NCI-H446 (cell line): ENCODE results near the gene CDADC1.
"Not testable (repeated sequence)": the region's sequence is repeated elsewhere in the genome, so short reads cannot be mapped to it uniquely, and the experiment has no call there.

Experiments
- DNase-seq, 2 experiments: peaks; one replicate each; lab custom pipeline; 2025; lab: John Stamatoyannopoulos, UW

Gene CDADC1

GRCh38 chr13:49315756-49316482, 68.2 kb downstream of the CDADC1 start:
- DNase-seq, result no peak

DNA sequence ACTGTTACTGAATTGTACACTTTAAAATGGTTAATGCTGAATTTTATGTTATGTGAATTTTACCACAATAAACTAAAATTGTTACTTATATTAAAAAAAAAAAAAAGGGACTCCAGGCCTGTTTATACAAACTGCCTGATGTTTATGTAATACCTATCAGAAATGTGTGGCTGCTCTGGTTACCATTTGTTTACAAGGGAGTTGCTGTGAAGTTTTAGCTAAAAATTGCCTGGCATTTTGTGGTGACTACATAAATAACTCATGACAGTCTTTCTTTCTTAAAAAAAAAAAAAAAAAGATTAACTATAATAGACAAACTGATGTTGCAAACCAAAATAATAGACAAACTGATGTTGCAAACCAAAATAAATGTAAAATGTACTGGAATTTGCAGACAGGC, 71.8 kb downstream of the CDADC1 start:
- DNase-seq, result no peak

- no peak for DNase-seq
Observed at GRCh38 chr13:49319951-49320350, 72.2 kb downstream of the CDADC1 start.

DNA sequence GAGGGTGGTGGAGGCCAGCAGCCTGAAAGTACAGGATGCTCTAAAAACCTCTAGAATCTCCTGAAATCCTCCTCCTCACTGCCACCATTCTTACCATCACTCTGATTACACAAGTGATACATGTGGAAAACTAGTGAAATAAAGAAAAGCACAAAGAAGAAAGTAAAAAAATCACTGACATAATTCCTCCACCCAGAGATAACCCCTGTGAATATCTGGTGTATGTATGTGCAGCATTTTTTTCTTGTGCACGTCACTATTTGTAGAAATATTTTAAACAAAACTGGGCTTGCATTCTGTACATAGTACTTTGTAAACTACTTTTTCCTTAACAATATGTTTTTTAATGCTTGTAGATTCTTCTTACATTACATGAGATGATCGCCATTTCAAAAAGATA, 73.2 kb downstream of the CDADC1 start:
- DNase-seq, result no peak

DNA sequence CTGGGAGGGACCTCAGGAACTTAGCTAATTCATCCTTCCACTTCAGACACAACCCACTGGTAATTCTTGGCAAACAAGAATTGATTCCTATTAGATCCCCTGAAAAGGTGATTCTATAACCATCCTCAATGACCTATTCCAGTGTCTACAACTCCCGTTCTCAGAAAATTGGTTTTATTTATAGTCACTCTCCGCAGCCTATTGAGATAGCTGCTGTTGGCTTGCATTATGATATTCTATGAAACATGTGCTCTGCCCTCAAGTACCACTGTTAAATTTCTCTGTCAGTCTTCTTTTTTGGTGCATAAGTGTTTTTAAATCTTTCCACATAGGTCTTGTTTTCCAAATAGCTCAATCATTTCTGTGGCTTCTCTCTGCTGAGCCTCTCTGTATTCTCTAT, 75.0 kb downstream of the CDADC1 start:
- DNase-seq, result no peak

GRCh38 chr13:49323344-49323743, 75.6 kb downstream of the CDADC1 start:
- no peak for DNase-seq

DNA sequence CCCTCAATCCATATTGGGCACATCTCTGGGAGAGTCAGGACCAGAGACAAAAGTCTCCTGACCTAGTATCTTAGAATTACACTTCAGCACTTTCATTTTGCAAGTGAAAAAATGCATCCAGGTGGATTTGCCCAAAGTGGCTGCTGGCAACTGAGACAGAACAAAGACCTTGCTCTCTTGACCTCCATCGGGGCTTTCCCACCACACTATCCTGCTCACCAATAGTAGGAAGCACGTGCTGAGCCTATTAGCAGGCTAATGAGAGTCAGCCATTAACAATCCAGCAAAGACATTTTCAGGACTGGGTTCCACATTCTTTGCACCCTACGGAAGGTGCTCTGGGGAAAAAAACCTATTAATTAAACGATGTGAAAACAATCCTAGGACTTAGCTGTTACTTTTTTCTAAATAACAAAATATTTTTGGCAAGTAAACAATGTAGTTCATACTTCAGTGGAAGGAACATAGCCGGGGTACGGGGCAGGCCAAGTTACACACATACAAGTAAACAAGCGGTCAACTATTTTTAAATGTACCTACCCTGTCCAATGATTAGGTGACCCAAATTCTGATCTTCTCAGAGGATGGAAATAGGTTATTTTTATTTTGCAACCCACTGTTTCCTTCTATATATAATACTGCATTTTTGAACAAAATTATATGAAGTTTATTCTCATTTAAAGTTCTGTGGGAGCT, 78.6 kb downstream of the CDADC1 start:
- DNase-seq, result no peak

DNA sequence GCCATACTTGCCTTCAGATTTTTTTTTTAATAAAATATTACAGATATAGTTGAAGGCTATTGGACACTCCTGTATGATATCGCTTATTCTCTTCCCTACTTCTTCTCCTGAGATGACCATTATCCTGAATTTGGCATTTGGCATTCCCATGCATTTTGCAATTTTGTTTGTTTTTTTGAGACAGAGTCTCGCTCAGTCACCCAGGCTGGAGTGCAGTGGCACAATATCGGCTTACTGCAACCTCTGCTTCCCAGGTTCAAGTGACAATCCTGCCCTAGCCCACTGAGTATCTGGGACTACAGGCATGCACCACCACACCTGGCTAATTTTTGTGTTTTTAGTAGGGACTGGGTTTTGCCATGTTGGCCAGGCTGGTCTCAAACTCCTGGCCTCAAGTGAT, 79.4 kb downstream of the CDADC1 start:
- not testable (repeated sequence) for DNase-seq

DNA sequence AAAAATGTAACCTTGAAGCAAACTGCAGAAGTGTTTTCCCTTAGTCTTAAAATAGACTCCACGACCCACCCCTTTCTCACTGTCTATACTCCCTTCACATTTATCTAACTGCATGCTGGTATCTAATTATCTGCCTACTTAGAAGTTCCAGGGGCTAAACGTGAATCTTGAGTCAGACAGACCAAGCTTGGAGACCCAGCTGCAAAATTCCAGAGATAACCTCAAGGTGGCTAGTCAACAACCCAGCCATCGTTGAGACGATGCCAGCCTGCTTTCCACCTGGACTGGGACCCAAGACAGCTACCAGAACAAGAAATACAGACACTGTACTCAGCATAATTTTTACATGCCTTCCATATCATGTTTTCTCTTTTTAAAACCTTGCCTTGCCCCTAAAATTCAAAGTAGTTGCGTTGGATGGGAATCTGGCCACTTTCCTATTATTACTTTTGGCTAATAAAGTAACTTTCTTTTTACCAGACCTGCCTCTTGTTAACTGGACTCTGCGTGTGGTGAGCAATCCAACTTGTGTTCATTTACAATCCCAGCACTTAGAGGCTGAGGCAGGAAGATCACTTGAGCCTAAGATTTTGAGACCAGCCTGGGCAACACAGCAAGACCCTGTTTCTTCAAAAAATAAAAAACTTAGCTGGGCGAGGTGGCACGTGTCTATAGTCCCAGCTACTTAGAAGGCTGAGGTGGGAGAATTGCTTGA, 82.3 kb downstream of the CDADC1 start:
- DNase-seq, result no peak

- DNase-seq, result no peak
Observed at GRCh38 chr13:49330546-49330864, 82.8 kb downstream of the CDADC1 start.

- DNase-seq, result no peak
Observed at GRCh38 chr13:49336655-49337054, 88.9 kb downstream of the CDADC1 start.

DNA sequence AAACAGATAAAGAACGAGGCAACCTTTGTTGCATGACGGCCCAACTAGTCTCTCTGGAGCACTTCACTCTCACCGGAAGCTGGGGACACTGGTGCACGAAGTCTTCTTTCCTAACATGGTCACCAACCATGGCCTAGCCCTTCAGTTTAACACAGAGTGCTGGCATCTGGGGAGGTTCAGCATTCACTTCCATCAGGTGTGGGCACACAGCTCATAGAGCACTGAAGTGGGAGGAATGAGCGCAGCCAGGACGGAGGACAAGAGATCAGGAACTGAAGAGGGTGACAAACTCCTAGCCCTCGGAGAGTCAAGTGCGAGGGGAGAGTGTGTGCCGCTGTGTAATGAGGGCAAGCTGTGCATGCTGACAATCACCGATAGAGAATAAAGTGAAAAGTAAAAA, 92.4 kb downstream of the CDADC1 start:
- no peak for DNase-seq

GRCh38 chr13:49341517-49341916, 93.8 kb downstream of the CDADC1 start:
- DNase-seq, result no peak

- DNase-seq, result no peak
Observed at GRCh38 chr13:49341941-49342340, 94.2 kb downstream of the CDADC1 start.

DNA sequence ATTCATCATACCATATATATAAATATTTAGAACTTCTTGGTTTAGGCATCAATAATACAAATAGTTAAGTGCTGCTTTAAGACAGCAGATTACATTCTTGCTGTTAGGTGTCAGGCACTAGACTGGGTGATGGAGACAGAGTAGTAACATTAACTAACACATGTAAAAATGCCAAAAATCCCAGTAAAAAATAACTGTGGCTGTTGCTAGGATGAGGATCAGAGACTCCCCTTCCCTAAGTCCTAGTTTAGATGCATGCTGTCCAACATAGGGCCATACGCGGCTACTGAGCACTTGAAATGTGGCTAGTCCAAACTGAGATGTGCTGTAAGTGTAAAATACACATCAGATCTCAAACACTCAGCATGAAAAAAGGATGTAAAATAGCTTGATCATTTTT, 94.7 kb downstream of the CDADC1 start:
- no peak for DNase-seq
